Large intestine (tissue), 3 donors: Measurements from ENCODE around the gene SCAMP4. TPM values are rescaled to one million over a fixed set of nuclear protein-coding genes. Genes with fewer than 3 reads are reported as not detected.

Experiments
- DNase-seq, 2 donors: peaks; one replicate each; pipeline versions ENCODE4 v3.0.0 to v3.0.0-alpha.2; 2013
- H3K27ac ChIP-seq: one replicate; pipeline ENCODE4 v1.5.1; 2013; ENCODE audit warnings: low read length
- H3K27me3 ChIP-seq: 2 replicates; pipeline ENCODE4 v1.6.1; 2013; ENCODE audit warnings: low read length; ENCODE audit not compliant: control insufficient read depth, insufficient read depth
- H3K36me3 ChIP-seq: 2 replicates; pipeline ENCODE4 v1.6.1; 2013; ENCODE audit warnings: low read length; ENCODE audit not compliant: control insufficient read depth, insufficient read depth
- H3K4me1 ChIP-seq: one replicate; pipeline ENCODE4 v1.6.1; 2013; ENCODE audit warnings: low read length; ENCODE audit not compliant: control insufficient read depth, insufficient read depth
- H3K4me3 ChIP-seq: one replicate; pipeline ENCODE4 v1.5.1; 2013; ENCODE audit warnings: low read length
- H3K9me3 ChIP-seq: one replicate; pipeline ENCODE4 v1.6.1; 2013; ENCODE audit warnings: mild to moderate bottlenecking, low read depth, low read length, moderate library complexity; ENCODE audit not compliant: control insufficient read depth
- WGBS: methylation state at CpG from one replicate; pipeline ENCODE4 v1.1.5; 2013; ENCODE audit warnings: low lambda C conversion rate; ENCODE audit not compliant: insufficient coverage; 5-methylcytosine and 5-hydroxymethylcytosine counted together
- polyA plus RNA-seq: library from polyadenylated mRNA; unstranded; fragments of 120-200 nt; gene quantifications from one replicate; pipeline ENCODE4 v1.2.1, GENCODE V29; 2013

Gene SCAMP4
- polyA plus RNA-seq, 1 donor: 36.6 TPM

DNA sequence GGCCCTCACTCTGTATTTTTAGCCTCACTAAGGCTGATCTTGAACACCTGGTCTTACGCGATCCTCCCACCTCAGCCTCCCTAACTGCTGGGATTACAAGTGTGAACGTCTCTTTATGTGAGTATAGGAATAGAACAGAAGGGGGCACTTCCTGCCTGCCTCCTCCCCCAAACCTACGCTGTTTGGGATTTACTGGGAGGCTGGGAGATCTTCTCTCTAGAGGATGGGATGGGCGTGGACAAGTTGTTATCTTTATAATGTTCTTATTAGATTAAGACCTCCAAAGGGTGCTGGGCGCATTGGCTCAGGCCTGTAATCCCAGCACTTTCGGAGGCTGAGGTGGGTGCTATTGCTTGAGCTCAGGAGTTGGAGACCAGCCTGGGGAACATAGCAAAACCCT is 32.9 kb downstream of the SCAMP4 start:
- DNase-seq: no peak

GRCh38 chr19:1941146-1942077 is 36.2 kb downstream of the SCAMP4 start, which contains the start of gene CSNK1G2:
CSNK1G2 (plus strand) TSS chr19:1941172; CDS start chr19:1969773, 28,601 bp downstream.
- WGBS: no CpG with 5 or more reads among the region's 97 CpGs
- Histone ChIP-seq H3K9me3 (no peaks in the 10 kb centered on the region), H3K4me3 (peak within 1 kb of the TSS; percentile 91), H3K4me1 (peaks cover 24% of the 10 kb centered on the region), H3K27me3 (no peaks in the 10 kb centered on the region), H3K36me3 (no peaks in the 10 kb centered on the region), H3K27ac (peak within 1 kb of the TSS; percentile 99)
- DNase-seq: no peak

More for the DNA sequence above, 32.9 kb downstream of the SCAMP4 start:
- peaks cover 14% of the 10 kb centered on the region for H3K4me1 ChIP-seq
- no peak overlapping the region for H3K4me3 ChIP-seq
- H3K9me3 ChIP-seq: peaks cover 4% of the 10 kb centered on the region
- H3K36me3 ChIP-seq: no peaks in the 10 kb centered on the region
- peaks cover 3% of the 10 kb centered on the region for H3K27me3 ChIP-seq
- no CpG with 5 or more reads among the region's 7 CpGs for WGBS
- H3K27ac ChIP-seq: no peak overlapping the region

DNA sequence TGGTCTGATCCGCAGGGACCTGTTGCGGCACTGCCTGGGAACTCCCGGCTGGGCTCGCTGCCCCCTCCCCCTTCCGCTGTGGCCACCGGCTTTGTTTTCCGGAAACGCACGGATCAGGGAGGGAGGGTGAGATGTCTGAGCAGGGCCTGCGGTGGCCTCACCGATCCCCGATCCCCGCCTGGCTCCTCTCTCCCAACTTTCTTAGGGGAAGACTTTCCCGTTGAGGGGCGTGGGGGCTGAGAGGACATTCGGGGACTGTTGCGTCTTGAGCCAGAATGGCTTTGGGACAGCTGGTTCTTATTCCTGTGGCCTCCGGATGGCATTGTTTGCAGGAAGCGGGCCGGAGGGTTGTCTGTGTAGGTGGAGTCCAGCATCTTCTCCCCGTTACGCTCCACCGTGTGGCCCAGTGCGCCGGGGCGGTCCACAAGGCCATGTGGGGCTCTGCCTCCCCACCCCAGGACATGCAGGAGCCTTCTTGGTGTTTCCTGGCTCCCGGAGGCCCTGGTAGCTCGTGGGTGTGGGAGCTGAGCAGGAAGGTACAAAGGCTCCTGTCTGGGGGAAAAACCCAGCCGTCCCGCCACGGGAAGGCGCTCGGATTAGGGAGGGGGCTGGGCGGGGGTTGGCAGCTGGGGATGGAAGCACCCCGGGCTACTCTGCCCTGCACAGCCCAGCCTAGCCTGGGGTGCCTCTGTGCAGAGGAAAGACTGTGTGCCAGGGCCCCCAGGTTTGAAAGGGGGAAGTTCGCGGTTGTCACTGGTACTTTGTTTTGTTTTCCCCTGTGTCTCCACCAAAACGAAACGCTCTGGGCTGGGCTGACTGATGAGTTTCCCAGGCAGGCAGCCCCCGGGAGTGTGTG is 37.1 kb downstream of the SCAMP4 start:
- no CpG with 5 or more reads among the region's 40 CpGs for WGBS
- DNase-seq: peak; percentile 67 to 84
- peaks cover under 1% of the 10 kb centered on the region for H3K9me3 ChIP-seq
- no peaks in the 10 kb centered on the region for H3K36me3 ChIP-seq
- no peaks in the 10 kb centered on the region for H3K27me3 ChIP-seq
- H3K4me3 ChIP-seq: peak overlapping the region; percentile 63
- peak overlapping the region; percentile 74 for H3K27ac ChIP-seq
- peaks cover 24% of the 10 kb centered on the region for H3K4me1 ChIP-seq

GRCh38 chr19:1942934-1943555 is 37.8 kb downstream of the SCAMP4 start:
- H3K9me3 ChIP-seq: peaks cover 8% of the 10 kb centered on the region
- WGBS: no CpG with 5 or more reads among the region's 21 CpGs
- H3K36me3 ChIP-seq: no peaks in the 10 kb centered on the region
- peaks cover 24% of the 10 kb centered on the region for H3K4me1 ChIP-seq
- peak overlapping the region; percentile 63 for H3K4me3 ChIP-seq
- no peaks in the 10 kb centered on the region for H3K27me3 ChIP-seq
- H3K27ac ChIP-seq: peak overlapping the region; percentile 74
- no peak for DNase-seq

DNA sequence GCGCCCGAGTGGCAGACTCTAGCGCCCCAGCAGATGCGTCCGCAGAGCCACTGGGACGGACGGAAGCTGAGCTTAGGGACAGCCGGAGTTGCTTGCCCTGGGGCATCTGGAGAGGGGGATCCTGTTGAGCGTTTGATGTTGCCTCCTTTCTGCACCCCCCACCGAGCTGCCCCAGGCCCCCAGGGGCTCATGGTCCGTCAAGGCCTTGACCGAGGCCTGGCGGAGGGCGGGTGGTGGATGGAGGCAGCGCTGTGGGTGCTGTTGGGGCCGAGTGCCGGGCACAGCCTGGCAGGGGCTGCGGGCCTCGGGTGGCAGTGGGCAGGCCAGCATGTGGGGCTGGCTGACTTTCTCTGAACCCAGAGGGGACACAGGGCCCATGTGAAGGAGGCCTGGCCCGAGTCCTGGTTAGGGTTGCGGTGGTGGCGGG is 38.5 kb downstream of the SCAMP4 start:
- Histone ChIP-seq H3K27me3 (no peaks in the 10 kb centered on the region), H3K4me3 (no peak overlapping the region), H3K36me3 (no peaks in the 10 kb centered on the region), H3K4me1 (peaks cover 24% of the 10 kb centered on the region), H3K9me3 (peaks cover 11% of the 10 kb centered on the region), H3K27ac (no peak overlapping the region)
- WGBS: no CpG with 5 or more reads among the region's 22 CpGs
- no peak for DNase-seq

DNA sequence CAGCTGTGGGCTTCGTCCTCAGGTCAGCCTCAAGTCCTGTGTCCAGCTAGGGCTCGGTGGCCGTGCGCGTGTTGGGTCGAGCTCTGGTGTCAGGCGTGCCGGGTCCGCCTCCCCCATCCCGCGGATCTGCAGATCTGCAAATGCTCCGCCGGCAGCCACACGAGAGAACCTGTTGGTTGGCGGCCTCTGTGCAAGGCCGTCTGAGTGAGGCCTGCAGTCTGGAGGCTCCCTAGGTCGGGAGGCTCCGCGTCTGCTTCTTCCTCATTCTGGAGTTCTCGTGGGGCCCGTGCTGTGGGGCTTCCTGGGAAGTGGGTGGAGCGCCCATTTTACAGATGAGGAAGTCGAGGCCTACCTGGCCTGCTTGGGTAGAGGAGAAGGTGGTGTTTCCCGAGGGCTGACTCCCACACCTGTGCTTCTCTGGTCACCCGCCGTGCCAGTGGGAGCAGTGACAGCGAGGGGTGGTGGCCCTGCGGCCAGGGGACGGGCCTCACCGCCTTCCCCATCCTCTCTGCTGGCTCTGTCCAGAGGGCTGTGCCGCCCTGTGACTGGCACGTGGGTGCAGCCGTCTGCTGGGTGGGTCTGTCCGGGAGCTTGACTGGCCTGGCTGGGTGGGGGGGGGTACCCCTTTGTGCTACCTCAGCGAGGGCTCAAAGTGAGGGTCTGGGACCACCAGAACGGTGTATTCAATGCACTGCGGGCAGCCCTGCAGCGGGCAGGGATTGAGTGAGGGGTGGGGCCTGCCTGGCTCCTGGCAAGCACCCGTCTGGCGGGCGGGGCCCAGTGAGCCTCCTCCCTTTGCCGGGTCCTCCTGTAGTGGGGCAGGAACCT is 39.1 kb downstream of the SCAMP4 start:
- peaks cover 24% of the 10 kb centered on the region for H3K4me1 ChIP-seq
- peaks cover 12% of the 10 kb centered on the region for H3K9me3 ChIP-seq
- no peaks in the 10 kb centered on the region for H3K27me3 ChIP-seq
- H3K4me3 ChIP-seq: no peak overlapping the region
- no CpG with 5 or more reads among the region's 42 CpGs for WGBS
- H3K36me3 ChIP-seq: no peaks in the 10 kb centered on the region
- DNase-seq: no peak
- H3K27ac ChIP-seq: no peak overlapping the region

- H3K27ac ChIP-seq: no peak overlapping the region
- WGBS: no CpG with 5 or more reads among the region's 30 CpGs
- no peaks in the 10 kb centered on the region for H3K36me3 ChIP-seq
- H3K4me1 ChIP-seq: peaks cover 18% of the 10 kb centered on the region
- DNase-seq: no peak
- no peaks in the 10 kb centered on the region for H3K27me3 ChIP-seq
- H3K4me3 ChIP-seq: no peak overlapping the region
- H3K9me3 ChIP-seq: peaks cover 12% of the 10 kb centered on the region
Observed at GRCh38 chr19:1944916-1945561, 39.8 kb downstream of the SCAMP4 start.

DNA sequence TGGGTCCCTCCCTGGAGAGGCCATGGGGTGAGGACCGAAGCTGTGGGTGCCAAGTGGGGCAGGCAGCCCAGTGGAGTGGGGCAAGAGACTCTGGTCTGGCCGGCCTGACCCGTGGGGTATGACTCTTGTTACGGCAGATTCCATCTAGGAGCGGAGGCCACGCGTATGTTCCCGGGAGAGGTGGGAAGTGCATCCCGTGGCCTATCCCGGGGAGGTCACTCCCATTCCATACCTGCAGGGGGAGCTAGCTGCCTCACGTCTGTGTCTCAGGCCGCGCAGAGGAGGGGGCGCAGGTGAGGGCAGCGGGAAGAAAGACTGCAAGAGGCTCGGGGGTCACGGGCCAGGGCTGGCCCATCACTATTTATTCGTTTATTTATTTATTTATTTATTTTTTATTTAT is 40.7 kb downstream of the SCAMP4 start:
- H3K4me1 ChIP-seq: peaks cover 14% of the 10 kb centered on the region
- DNase-seq: peak in 1 of 2 donors; percentile 34
- H3K4me3 ChIP-seq: no peak overlapping the region
- no peaks in the 10 kb centered on the region for H3K27me3 ChIP-seq
- H3K36me3 ChIP-seq: no peaks in the 10 kb centered on the region
- H3K9me3 ChIP-seq: peaks cover 12% of the 10 kb centered on the region
- WGBS: no CpG with 5 or more reads among the region's 18 CpGs
- H3K27ac ChIP-seq: no peak overlapping the region

DNA sequence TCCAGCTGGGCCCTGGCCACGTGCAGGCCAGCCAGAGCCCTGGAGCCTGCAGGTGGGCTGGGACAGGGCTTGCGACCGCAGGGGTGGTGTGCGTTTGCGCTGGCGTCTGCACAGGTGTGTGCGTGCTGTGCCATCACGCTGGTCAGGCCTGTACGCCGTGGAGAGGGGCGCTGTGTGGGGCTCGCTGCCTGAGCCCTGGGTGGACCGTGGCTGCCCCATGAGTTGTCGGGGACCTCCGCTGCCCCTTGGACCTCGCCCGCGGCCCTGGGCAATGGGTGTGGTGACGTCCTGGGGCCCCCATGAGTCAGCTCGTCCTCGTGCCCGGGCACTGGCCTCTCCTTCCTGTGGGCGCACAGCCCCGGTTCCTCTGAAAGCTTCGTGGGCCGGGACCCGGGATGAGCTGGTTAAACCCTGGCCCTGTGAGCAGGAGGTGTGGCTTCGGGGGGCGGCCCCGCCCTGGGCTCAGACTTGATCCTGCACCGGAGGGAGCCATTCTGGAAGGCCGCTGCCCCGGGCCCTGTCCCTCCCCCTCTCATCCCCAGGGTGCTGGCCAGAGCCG is 42.5 kb downstream of the SCAMP4 start:
- Histone ChIP-seq H3K9me3 (peaks cover 12% of the 10 kb centered on the region), H3K27me3 (no peaks in the 10 kb centered on the region), H3K36me3 (peaks cover 5% of the 10 kb centered on the region), H3K27ac (no peak overlapping the region), H3K4me1 (peaks cover 13% of the 10 kb centered on the region), H3K4me3 (no peak overlapping the region)
- no peak for DNase-seq
- no CpG with 5 or more reads among the region's 34 CpGs for WGBS
